ENCODE measurements around the gene ODC1. TPM values are rescaled to one million over a fixed set of nuclear protein-coding genes. Genes with fewer than 3 reads are reported as not detected.

The ODC1 gene
- total RNA-seq, 1 donor from 2014 or later = 715 TPM

DNA sequence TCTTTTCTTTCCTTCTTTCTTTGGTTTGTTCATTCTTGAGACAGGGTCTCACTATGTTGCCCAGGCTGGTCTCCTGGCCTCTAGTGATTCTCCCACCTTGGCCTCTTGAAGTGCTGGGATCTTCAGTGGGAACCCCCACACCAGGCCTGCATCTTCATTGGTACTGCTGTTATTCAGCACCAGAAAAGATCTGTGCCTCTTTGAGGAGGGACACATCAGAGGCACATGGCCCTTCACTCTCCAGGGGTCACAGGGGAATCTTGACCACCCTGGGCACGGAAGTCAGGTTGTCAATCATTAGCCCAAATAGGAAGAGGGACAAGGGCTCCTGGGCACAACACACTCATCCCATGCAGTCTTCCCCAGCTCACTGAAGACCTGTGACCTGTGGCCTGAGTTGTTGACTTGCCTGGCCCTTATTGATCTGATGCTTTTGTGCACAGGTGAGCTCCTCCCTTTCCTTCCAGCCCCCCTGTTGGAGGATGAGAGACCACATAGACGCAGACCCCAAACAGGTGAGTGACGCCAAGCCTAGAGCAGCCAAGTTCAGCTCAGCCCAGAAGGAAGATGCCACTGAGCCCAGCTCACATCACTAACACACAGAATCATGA, 33.0 kb upstream of the ODC1 start:
- TF ChIP-seq, protein P1, sequence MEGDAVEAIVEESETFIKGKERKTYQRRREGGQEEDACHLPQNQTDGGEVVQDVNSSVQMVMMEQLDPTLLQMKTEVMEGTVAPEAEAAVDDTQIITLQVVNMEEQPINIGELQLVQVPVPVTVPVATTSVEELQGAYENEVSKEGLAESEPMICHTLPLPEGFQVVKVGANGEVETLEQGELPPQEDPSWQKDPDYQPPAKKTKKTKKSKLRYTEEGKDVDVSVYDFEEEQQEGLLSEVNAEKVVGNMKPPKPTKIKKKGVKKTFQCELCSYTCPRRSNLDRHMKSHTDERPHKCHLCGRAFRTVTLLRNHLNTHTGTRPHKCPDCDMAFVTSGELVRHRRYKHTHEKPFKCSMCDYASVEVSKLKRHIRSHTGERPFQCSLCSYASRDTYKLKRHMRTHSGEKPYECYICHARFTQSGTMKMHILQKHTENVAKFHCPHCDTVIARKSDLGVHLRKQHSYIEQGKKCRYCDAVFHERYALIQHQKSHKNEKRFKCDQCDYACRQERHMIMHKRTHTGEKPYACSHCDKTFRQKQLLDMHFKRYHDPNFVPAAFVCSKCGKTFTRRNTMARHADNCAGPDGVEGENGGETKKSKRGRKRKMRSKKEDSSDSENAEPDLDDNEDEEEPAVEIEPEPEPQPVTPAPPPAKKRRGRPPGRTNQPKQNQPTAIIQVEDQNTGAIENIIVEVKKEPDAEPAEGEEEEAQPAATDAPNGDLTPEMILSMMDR (IDR thresholded peaks at IDR 0.05; ENCODE audit: insufficient read depth, low read length, severe bottlenecking) = no peak
- H3K36me3 ChIP-seq (ENCODE audit: control insufficient read depth, insufficient read depth, low read length) = no peaks in the 10 kb centered on the region
- no peak overlapping the region for H3K4me3 ChIP-seq (ENCODE audit: low read depth, low read length)
- no peak for DNase-seq (ENCODE audit: low read depth)
- no peak for FAIRE-seq
- peaks cover 13% of the 10 kb centered on the region for H3K27me3 ChIP-seq (ENCODE audit: control insufficient read depth, insufficient read depth, low read length)

DNA sequence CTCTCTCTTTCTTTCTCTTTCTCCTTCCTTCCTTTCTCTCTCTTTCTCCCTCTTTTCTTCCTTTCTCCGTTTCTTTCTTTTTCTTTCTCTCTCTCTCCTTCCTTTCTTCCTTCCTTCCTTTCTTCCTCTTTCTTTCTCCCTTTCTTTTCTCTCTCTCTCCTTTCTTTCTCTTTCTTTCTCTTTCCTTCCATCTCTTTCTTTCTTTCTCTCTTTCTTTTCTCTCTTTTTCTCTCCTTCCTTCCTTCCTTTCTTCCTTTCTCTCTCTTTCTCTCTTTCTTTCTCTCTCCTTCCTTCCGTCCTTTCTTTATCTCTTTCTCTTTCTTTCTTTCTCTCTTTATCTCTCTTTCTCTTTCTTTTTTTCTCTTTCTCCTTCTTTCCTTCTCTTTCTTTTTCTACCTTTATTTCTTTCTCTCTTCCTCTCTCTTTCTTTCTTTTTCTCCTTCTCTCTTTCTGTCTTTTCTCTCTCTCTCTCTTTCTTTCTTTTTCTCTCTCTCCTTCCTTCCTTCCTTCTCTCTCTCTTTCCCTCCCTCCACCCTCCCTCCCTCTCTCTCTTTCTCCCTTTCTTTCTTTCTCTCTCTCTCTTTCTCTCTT, 32.3 kb upstream of the ODC1 start:
- peaks cover 13% of the 10 kb centered on the region for H3K27me3 ChIP-seq (ENCODE audit: control insufficient read depth, insufficient read depth, low read length)
- TF ChIP-seq, protein P1 (IDR thresholded peaks at IDR 0.05; ENCODE audit: insufficient read depth, low read length, severe bottlenecking) = no peak
- FAIRE-seq = no peak
- no peaks in the 10 kb centered on the region for H3K36me3 ChIP-seq (ENCODE audit: control insufficient read depth, insufficient read depth, low read length)
- DNase-seq (ENCODE audit: low read depth) = no peak
- no peak overlapping the region for H3K4me3 ChIP-seq (ENCODE audit: low read depth, low read length)

DNA sequence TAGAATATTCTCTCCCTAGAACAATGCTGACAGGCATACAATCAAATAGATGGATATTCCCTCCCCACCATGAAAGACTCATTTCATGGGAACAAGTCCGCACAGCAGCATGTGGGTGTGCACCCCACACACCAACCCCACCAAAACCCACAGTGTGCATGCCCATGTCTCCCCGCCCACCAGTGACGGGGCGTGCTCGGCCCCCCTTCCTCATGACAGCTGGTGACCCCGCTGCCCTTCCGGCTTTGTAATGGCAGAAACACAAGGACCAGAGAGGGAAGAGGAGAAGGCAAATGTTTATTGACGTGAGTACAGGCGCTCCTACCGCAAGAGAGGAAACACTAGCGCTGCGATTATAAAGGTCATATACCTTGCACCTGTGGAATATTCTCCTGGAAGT, 30.8 kb upstream of the ODC1 start:
- TF ChIP-seq, protein P1 (IDR thresholded peaks at IDR 0.05; ENCODE audit: insufficient read depth, low read length, severe bottlenecking) = no peak
- FAIRE-seq = no peak
- Histone ChIP-seq H3K27me3 (ENCODE audit: control insufficient read depth, insufficient read depth, low read length) (peaks cover 13% of the 10 kb centered on the region), H3K36me3 (ENCODE audit: control insufficient read depth, insufficient read depth, low read length) (no peaks in the 10 kb centered on the region), H3K4me3 (ENCODE audit: low read depth, low read length) (no peak overlapping the region)
- DNase-seq (ENCODE audit: low read depth) = no peak

DNA sequence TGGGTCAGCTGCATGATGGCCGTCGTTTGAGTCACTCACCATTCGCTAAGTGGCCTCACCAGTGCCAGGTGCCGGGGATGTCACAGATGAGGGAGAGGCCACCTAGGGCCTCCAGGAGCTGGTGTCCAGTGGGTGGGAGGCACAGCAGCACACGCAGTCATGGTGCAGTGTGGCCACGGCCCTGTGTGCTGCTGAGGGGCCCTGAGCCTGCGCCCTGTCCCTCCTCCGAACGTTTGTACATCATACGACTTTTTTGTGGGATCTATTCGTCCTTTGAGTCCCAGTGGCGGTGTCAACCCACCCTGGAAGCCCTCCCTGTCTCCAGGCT, 30.1 kb upstream of the ODC1 start:
- TF ChIP-seq, protein P1 (IDR thresholded peaks at IDR 0.05; ENCODE audit: insufficient read depth, low read length, severe bottlenecking) = no peak
- H3K27me3 ChIP-seq (ENCODE audit: control insufficient read depth, insufficient read depth, low read length) = peaks cover 13% of the 10 kb centered on the region
- H3K4me3 ChIP-seq (ENCODE audit: low read depth, low read length) = no peak overlapping the region
- DNase-seq (ENCODE audit: low read depth) (no peak), FAIRE-seq (no peak)
- H3K36me3 ChIP-seq (ENCODE audit: control insufficient read depth, insufficient read depth, low read length) = no peaks in the 10 kb centered on the region

DNA sequence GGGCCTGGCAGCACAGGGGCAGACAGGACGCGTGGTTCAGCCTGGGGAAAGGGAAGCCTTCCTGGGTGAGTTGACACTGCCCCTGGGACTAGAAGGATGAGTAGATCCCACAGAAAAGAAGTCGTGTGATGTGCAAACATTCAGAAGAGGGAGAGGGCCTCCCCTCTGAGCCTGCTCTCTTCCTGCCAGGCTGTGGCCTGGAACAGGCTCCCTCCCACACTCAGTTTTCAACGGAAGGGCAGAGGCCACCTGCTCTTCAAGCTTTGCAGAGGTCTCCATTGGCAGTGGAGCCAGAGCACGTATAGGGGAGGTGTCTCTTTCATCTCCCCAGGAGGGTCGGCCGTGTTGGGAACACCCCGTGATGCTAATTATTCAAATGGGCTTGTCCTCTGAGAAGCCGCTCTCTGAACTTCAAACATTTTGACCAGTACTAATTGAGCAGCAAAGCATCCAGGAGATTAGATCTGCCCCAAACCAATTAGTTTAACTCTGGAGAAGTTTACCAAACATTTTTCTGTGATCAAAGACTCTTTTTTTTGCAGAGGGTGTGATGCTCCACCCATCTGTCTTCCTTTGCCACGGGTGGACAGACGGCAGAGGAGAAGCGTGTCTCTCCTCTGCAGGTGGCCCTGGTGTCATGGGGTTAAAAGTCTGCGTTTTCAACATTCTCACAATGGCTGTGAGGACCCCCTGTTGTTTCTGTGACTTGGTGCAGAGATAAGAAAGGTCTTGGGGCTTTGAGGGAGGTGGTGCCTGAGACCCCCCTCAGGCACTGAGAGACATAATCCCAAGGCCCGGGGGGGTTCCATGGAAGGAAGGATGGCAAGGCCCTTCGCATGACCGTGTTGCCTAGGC, 29.5 kb upstream of the ODC1 start:
- TF ChIP-seq, protein P1 (IDR thresholded peaks at IDR 0.05; ENCODE audit: insufficient read depth, low read length, severe bottlenecking) = no peak
- H3K4me3 ChIP-seq (ENCODE audit: low read depth, low read length) = no peak overlapping the region
- FAIRE-seq = no peak
- H3K36me3 ChIP-seq (ENCODE audit: control insufficient read depth, insufficient read depth, low read length) = no peaks in the 10 kb centered on the region
- no peak for DNase-seq (ENCODE audit: low read depth)
- H3K27me3 ChIP-seq (ENCODE audit: control insufficient read depth, insufficient read depth, low read length) = peaks cover 13% of the 10 kb centered on the region
